Breast epithelium (tissue), 4 donors: Measurements from ENCODE around the gene TGFA. TPM values are rescaled to one million over a fixed set of nuclear protein-coding genes. Genes with fewer than 3 reads are reported as not detected.
A peak's percentile ranks its signal among the peaks of the same experiment; 100 is the strongest.

Experiments used
- DNase-seq, 2 donors: peaks; one replicate each; pipeline ENCODE4 v3.0.0-alpha.2; 2019; ENCODE audit warnings: low spot score in 2 of 2
- H3K27ac ChIP-seq, 2 donors: fragments of 200-600 bp; sonication (generic) in 1 of 2; one replicate each; pipeline ENCODE4 v1.5.1; 2016 to 2019; ENCODE audit warnings: mild to moderate bottlenecking in 1 of 2
- H3K27me3 ChIP-seq, 2 donors: fragments of 200-600 bp; sonication (generic) in 1 of 2; one replicate each; pipeline versions ENCODE4 v1.5.1 to v1.6.0; 2017 to 2019; ENCODE audit warnings: control low read depth in 1 of 2, mild to moderate bottlenecking in 1 of 2
- H3K36me3 ChIP-seq: fragments of 200-600 bp; one replicate; pipeline ENCODE4 v1.5.1; 2019
- H3K4me1 ChIP-seq, 2 donors: fragments of 200-600 bp; sonication (generic); one replicate each; pipeline ENCODE4 v1.5.1; 2016 to 2019; ENCODE audit warnings: control low read depth in 1 of 2
- H3K4me3 ChIP-seq, 3 donors: fragments of 200-600 bp; sonication (generic); 1 replicate in 2 of 3; 2 replicates in 1 of 3; pipeline ENCODE4 v1.5.1; 2016 to 2019; ENCODE audit warnings: mild to moderate bottlenecking in 3 of 3, moderate library complexity in 2 of 3
- H3K9me3 ChIP-seq, 2 donors: fragments of 200-600 bp; sonication (generic) in 1 of 2; one replicate each; pipeline ENCODE4 v1.5.1; 2016 to 2019; ENCODE audit warnings: control low read depth in 1 of 2
- CTCF ChIP-seq, 3 donors: fragments of 450-650 bp; IDR thresholded peaks; one replicate each; pipeline ENCODE4 v1.5.1; 2016 to 2017; ENCODE audit warnings: antibody characterized with exemption in 3 of 3, mild to moderate bottlenecking in 3 of 3, moderate library complexity in 3 of 3
- POLR2A ChIP-seq: fragments of 450-650 bp; IDR thresholded peaks from one replicate; pipeline ENCODE4 v1.6.1; 2016; ENCODE audit warnings: antibody characterized with exemption, mild to moderate bottlenecking, moderate library complexity
- POLR2AphosphoS5 ChIP-seq, 3 donors: sonication (generic); formaldehyde crosslinking; IDR thresholded peaks; one replicate each; pipeline ENCODE4 v1.6.1; 2017; ENCODE audit warnings: antibody characterized with exemption in 3 of 3
- intact Hi-C: fragments of 100-400 bp; cut with DNase I; formaldehyde crosslinking; loops from one replicate; pipeline ENCODE4 v1.15.1; 2023; ENCODE audit warnings: low total_unique reads
- total RNA-seq, 3 donors: library from RNA; depleted of rRNA; stranded (reverse); fragments of >200 nt; gene quantifications; one replicate each; pipeline ENCODE4 v1.1.0, GENCODE V29; 2016

Gene TGFA
- total RNA-seq, 3 donors from 2014 or later, result 1.1 to 16.1 (median 4.9) TPM

GRCh38 chr2:70583091-70583490 lies 29.5 kb upstream of the TGFA start:
- no peaks in the 10 kb centered on the region for H3K9me3 ChIP-seq
- TF ChIP-seq POLR2AphosphoS5 (IDR thresholded peaks at IDR 0.05), result no peak
- TF ChIP-seq CTCF (IDR thresholded peaks at IDR 0.05), result no peak
- TF ChIP-seq POLR2A, result no peak
- intact Hi-C loops, result no loop called here
- no peaks in the 10 kb centered on the region for H3K27me3 ChIP-seq
- H3K4me1 ChIP-seq, result no peaks in the 10 kb centered on the region
- no peak overlapping the region for H3K27ac ChIP-seq
- no peak for DNase-seq
- no peak overlapping the region for H3K4me3 ChIP-seq
- H3K36me3 ChIP-seq, result no peaks in the 10 kb centered on the region

GRCh38 chr2:70580352-70580751 lies 26.7 kb upstream of the TGFA start:
- no peak for TF ChIP-seq POLR2A
- no peaks in the 10 kb centered on the region for H3K4me1 ChIP-seq
- intact Hi-C loops, result no loop called here
- H3K4me3 ChIP-seq, result no peak overlapping the region
- no peak overlapping the region for H3K27ac ChIP-seq
- DNase-seq, result no peak
- no peaks in the 10 kb centered on the region for H3K36me3 ChIP-seq
- H3K9me3 ChIP-seq, result no peaks in the 10 kb centered on the region
- no peaks in the 10 kb centered on the region for H3K27me3 ChIP-seq

GRCh38 chr2:70574618-70575017 lies 21.0 kb upstream of the TGFA start:
- no peaks in the 10 kb centered on the region for H3K36me3 ChIP-seq
- no peak overlapping the region for H3K4me3 ChIP-seq
- no peak overlapping the region for H3K27ac ChIP-seq
- no peaks in the 10 kb centered on the region for H3K4me1 ChIP-seq
- TF ChIP-seq CTCF (IDR thresholded peaks at IDR 0.05) (no peak), POLR2A (no peak), POLR2AphosphoS5 (IDR thresholded peaks at IDR 0.05) (no peak)
- no peak for DNase-seq
- intact Hi-C loops, result no loop called here
- no peaks in the 10 kb centered on the region for H3K27me3 ChIP-seq
- no peaks in the 10 kb centered on the region for H3K9me3 ChIP-seq

- H3K27ac ChIP-seq, result no peak overlapping the region
- no peak overlapping the region for H3K4me3 ChIP-seq
- no peak for TF ChIP-seq POLR2AphosphoS5 (IDR thresholded peaks at IDR 0.05)
- no peak for TF ChIP-seq CTCF (IDR thresholded peaks at IDR 0.05)
- TF ChIP-seq POLR2A, result no peak
- no peaks in the 10 kb centered on the region for H3K4me1 ChIP-seq
- intact Hi-C loops, result no loop called here
- DNase-seq, result no peak
- H3K36me3 ChIP-seq, result no peaks in the 10 kb centered on the region
- H3K9me3 ChIP-seq, result no peaks in the 10 kb centered on the region
- H3K27me3 ChIP-seq, result no peaks in the 10 kb centered on the region
These were observed 20.5 kb upstream of the TGFA start for GRCh38 chr2:70574109-70574508.

- peak in 1 of 3 donors; percentile 16 for TF ChIP-seq POLR2AphosphoS5 (IDR thresholded peaks at IDR 0.05)
- no peak for TF ChIP-seq POLR2A
- TF ChIP-seq CTCF (IDR thresholded peaks at IDR 0.05), result no peak
These were observed 16.5 kb upstream of the TGFA start for GRCh38 chr2:70570041-70570661.

More at GRCh38 chr2:70570041-70570661, 16.5 kb upstream of the TGFA start:
- Histone ChIP-seq H3K27ac (peak overlapping the region; percentile 12 to 56), H3K4me1 (no peaks in the 10 kb centered on the region), H3K4me3 (no peak overlapping the region), H3K36me3 (no peaks in the 10 kb centered on the region), H3K27me3 (no peaks in the 10 kb centered on the region), H3K9me3 (no peaks in the 10 kb centered on the region)
- peak in 1 of 2 donors; percentile 89 for DNase-seq
- intact Hi-C loops, result no loop called here
